HG03025 (cell line): ENCODE results near the gene SCML1.
"Not testable (repeated sequence)": the region's sequence is repeated elsewhere in the genome, so short reads cannot be mapped to it uniquely, and the experiment has no call there.

Experiments used
- ATAC-seq: cut with Tn5 transposase; IDR thresholded peaks from one replicate; pipeline ENCODE4 v1.9.1; 2021; ENCODE audit warnings: mild to moderate bottlenecking, moderate library complexity; ENCODE audit not compliant: unreplicated experiment, low FRiP score

SCML1 gene

DNA sequence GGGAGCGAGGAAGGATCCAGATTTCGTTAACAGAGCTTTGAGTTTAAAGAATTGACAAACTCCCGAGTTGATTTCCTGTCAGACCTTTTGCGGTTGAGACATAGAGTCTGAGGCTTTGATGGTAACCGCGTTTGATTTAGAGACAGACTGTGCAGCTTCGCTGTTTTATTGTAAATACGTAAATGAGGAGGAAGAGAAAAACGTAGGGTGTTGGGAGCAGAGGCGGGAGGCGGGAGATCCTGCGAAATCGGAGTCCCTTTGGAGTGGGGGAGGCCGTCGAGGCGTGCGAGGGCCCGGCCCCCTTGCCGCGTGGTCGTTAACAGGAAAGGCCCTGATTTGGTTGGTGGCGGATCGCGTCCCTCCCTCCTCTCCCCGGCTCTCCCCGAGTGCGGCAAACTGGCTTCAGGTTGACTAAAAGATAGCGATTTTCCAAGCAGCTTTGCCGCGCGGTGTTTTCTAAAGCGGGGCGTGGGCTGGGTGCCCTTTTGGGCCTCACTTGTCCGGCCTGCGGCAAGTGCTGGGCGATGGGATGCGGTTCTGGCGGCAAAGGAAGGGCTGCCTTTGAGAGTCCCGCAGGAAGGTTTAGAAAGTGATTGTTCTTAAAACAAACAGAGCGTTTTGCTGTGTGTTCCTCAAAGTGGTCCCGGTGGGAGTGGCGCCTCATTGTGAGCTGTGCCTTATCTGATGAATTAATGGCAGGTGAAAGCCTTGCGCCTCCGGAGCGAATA is 857 bp downstream of the SCML1 start:
- no peak for ATAC-seq

DNA sequence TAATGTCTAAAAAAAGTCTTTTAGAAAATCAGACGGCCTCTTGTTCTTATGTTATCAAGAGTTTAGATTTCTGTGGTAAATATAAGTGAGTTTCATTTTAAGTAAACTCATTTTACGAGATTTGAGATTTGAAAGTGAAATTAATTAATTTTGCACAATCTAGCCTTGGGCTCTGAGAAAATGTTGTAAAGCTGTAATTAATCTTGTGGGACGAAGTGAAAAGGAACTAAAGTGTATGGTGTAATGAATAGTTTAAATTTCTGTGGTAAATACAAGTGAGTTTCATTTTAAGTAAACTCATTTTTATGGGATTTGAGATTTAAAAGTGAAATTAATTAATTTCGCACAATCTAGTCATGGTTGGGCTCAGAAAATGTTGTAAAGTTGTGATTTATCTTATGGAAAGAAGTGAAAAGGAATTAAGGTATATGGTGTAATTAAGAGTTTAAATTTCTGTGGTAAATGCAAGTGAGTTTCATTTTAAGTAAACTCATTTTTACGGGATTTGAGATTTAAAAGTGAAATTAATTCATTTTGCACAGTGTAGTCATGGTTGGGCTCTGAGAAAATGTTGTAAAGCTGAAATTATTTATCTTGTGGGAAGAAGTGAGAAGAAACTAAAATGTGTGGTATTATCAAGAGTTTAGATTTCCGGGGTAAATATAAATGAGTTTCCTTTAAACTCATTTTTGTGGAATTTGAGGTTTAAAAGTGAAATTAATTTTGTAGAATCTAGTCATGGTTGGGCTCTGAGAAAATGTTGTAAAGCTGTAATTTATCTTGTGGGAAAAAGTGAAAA is 1.6 kb downstream of the SCML1 start:
- no peak for ATAC-seq

DNA sequence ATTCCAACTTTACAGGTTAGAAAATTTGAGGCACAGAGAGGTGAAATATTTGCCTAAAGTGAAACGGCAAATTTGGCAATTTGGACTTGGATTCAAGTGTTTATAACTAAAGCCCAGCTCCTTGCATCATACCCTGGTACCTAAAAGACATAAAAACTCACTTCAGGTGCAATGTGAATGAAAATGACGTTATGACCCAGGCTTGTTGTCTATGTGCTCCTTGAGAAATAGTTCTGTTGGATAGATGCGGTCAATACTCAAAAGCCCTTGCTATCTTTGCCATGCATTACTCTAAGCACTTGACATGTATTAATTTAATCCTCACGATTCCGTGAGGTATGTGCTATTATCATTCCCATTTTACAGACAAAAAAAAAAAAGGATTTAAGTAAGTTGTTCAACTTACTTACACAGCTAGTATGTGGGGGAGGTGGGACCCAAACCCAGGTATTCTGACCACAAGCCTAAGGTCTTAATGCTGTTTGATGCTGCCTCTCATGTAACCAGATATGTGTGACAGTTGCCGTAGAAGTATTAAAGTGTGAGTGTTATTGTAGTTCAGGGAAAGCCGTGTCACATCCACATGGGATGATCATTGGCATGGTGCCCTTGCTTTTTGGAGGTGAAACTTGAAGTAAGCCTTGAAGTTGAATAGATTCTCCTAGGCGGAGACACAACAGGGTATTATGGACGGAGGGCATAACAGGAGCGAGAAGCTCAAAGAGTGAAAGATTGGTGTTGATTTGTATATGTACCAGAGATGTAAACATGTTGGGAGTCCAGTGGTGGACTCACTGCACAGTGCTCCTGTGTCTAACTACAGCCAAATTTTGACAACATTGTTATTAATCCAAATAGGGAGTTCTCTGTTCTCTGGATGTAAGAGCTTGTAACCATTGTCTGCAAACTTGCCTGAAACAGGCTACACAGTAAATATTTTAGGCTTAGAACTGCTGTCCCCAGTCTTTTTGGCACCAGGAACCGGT is 3.1 kb downstream of the SCML1 start:
- no peak for ATAC-seq

DNA sequence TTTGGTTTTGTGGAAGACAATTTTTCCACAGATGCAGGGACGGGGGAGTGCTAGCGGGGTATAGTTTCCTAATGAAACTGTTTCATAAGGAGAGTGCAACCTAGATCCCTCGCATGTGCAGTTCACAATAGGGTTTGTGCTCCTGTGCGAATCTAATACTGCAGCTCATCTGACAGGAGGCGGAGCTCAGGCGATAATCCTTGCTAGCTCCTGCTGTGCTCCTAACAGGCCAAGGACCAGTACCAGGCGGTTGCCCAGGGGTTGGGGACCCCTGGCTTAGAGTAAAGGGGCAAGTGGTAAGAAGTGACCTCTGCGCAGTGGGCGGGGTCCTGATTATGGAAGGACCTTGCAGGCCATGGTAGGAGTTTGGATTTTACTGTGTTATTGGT is 3.8 kb downstream of the SCML1 start:
- no peak for ATAC-seq

DNA sequence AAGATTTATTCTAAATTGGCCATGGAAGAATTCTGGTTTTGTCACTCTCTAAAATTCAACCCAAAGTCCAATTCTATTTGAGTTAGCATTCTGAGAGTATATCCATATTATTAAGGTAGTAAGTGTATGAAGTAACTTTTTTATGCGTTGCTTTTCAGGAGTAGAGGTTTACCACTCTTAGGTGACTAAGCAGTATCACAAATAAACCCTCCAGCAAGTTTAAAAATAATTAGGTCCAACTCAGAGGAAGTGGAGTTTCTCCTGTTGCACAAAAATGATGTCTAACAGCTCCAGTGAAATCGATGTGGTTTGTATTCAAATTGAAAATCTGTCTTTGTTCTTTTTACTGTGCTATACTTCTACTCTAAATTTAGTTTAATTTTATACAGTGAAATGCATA is 6.6 kb downstream of the SCML1 start:
- ATAC-seq = no peak

DNA sequence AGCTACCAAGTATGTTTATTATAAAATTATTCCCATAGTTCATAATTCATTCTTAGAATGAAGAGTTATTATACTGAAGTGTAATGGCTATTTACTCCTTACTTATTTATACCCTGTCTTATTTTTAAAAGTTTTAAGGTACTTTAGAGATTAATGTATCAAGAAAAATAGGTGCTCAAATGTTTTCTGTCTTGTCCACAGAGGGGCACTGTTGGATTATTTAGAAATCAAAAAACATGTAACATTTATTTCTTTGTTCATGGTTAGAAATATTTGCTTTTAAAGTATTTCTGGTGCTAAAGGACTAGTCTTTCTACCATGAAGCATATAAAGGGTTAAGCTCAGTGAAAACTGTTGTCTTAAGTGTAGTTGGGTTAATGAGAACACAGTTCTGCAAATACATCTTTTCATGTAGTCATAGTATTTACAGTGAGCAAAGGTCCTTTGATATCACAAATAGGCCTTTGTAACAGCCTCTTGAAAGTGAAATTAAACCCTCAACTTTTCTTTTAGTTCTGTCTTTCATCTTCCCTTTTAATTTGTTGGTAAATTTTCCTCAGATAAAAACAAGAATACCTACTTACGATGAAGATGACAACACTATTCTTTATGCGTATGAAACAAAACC is 7.7 kb downstream of the SCML1 start:
- ATAC-seq = no peak

DNA sequence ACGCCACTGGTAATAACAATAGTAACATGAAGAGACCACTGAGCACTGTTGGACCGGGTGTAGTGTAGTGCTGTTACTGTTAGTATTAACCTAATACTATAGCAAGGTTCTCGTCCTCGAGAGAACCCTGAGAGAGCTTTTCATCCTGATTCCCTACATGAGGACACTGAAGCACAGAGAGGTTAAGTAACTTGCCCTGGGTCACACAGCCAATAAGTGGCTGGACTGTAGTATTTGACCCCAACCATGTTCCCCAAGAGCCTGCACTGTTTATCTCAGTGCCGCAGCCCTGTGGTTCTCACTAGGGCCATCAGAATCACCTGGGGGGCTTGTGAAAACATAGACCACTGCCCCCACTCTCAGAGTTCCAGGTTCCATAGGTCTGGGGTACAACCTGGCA is 10.4 kb downstream of the SCML1 start:
- ATAC-seq = no peak

DNA sequence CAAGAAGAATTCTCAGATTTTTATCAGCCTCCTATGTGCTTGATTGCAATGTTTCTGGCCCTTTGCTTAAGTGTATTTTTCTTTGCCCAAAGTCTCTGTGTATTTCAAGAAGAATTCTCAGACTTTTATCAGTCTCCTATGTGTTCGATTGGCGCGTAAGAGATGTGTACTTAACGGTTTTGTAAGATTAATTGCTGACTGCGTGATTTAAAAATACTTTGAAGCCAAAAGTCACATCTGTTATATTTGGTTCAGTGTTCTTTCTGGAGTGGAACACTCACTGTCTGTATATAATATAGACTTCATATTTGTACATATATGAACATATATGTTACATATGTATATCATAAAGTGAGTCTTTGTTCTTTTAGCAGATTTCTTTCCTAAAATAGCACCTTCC is 11.4 kb downstream of the SCML1 start:
- ATAC-seq = no peak

DNA sequence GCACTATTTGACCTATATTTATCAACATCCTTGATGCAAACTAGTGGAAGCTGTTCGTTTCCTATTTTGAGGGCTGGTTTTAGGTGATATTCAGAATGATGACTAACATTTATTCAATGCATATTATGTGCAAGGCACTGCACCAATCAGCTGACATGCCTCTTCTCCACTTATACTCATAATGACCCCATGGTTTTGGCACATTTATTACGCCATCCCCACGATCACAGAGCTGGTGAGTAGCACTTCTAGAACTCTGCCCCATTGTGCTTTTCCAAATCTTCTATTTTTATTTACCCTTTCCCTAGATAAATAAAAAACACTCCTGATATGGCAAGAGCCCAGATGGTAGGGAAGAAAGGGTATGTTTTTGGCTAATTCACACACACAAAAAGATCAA is 13.1 kb downstream of the SCML1 start:
- ATAC-seq = no peak

DNA sequence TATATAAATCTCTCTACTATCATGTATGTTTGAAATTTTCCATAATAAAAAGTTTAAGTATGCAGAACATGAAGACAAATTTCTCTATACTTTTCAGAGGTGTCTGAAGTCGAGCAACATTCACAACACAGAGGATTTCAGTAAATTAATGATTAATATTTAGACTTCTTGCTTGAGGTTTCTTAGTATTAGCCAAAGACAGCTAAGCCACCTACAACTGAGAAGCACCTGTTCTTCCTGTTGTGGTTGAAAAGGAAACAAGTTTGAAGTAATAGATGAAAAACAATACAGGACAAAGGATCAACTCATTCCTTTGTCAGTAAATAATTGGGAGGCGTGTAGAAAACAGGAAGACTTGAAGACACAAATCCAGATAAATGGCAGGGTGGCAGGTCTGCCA is 21.1 kb downstream of the SCML1 start:
- no peak for ATAC-seq

DNA sequence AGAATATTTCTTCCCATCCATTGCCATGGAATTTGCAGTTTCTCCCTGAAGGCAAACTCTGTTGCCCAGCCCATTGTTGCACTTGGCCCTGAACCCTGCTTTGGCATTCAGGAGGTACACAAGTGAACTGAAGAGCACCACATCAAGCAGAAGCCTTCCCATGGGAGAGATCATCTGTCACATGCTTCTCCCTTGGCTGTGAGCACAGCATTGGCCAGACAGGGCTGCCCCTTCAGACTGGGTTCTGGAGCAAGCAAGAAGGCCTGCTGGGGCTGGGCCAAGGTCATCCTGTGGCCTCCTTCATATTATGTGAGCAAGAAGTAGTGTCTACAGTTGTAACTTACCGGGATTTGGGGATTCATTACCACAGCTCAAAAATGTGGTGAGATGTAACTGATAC is 22.7 kb downstream of the SCML1 start:
- ATAC-seq = no peak

DNA sequence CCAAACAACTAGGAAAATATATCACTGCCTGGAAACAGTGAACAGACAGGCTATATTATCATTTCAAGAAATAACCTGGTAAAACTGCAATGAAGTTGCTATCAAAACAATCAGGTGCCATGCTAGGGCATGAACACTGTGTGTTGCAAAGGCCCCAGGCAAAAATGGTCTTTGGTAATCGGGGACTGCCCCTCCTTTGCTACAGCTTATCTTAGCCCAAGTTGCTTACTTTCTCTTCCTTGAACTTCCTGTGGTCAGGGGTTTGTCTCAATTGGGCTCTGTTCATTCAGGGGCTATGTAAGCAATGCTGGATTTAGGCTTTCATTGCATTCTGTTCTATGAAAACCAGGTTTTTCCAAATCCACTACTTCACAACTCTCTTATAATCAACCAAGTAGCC is 30.4 kb downstream of the SCML1 start:
- no peak for ATAC-seq

DNA sequence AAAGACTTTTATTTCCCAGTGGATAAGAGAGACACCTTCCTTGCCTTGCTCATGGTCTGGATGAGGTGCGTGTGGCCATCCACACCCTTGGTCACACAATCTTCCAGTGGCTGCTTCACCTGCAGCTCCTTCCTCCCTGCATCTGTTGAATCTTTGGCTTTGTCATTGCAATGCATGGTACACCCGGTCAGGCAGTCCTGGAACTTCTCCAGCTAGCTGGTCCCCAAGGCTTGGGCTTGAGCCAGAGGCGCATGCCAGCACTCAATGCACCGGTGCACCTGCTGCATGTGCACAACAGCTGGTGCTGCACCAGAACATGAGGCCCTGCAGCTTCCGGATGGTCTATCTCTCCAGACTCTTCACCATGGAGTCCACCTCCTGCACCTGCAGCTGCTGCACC is 31.7 kb downstream of the SCML1 start:
- ATAC-seq = no peak

DNA sequence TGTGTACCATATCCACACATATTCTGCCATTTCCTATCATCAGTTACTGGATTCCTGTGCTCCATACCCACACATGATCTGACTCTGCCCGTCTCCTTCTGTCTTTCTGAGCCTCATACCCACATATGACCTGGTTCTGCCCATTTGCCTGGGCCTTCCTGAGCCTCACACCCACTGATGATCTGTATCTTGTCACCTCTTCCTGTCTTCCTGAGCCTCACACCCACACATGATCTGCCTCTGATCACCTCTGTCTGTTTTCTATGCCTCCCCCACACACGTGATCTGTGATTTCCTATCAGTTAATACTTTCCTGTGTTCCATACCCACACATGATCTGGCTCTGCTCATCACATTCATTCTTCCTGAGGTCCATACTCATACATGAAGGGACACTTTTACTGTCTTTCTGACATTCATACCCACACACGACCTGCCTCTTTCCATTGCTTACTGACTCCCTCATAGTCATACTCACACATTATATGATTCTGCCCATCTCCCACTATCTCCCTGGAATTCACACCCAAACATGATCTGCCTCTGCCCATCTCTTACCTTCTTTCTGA is 32.5 kb downstream of the SCML1 start:
- no peak for ATAC-seq

DNA sequence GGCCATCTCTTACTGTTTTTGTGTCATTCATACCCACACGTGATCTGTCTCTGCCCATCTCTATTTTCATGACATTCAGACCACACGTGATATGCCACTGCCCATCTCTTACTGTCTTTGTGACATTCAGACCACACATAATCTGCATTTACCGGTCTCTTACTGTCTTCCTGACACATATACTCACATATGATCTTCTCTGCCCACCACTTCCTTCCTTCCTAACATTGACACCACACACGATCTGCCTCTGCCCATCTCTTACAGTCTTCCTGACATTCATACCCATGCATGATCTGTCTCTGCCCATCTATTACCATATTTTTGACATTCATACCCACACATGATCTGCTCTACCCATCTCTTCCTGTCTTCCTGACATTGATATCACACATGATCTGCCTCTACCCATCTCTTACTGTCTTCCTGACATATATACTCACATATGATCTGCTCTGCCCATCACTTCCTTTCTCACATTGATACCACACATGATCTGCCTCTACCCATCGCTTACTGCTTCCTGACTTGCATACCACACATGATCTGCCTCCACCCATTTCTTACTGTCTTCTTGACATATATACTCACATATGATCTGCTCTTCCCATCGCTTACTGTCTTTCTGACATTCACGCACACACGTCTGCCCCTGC is 36.1 kb downstream of the SCML1 start:
- no peak for ATAC-seq

DNA sequence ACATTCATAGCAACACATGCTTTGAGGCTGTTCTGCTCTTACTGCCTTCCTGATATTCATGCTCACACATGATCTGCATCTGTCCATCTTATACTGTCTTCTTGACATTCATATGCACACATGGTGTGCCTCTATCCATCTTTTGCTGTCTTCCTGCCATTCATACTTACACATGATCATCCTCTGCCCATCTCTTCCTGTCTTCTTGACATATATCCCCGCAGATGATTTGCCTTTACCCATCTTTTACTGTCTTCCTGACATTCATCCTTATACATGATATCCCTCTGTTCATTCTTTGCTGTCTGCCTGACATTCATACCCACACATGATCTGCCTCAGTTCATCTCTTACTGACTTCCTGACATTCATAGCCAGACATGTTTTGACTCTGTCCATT is 36.8 kb downstream of the SCML1 start:
- ATAC-seq = no peak

DNA sequence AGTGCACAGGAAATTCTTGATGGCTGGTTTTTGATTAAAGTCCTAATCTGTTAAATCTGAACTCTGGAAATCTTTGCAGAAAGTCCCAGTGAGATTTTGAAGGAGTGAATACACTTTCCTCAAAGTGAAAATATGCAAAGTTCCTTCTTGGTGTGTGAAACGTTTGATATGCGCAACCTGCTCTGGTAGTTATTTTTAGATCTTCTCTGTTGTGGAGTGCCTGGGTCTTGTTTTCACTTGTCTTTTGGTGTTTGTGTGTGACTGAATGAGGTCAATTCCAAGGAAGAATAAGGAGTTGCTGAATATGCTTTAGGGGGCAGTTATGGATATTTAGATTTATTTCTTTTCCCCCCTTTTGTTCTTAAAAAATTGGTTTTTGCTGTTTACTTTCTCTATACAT is 41.7 kb downstream of the SCML1 start:
- no peak for ATAC-seq

DNA sequence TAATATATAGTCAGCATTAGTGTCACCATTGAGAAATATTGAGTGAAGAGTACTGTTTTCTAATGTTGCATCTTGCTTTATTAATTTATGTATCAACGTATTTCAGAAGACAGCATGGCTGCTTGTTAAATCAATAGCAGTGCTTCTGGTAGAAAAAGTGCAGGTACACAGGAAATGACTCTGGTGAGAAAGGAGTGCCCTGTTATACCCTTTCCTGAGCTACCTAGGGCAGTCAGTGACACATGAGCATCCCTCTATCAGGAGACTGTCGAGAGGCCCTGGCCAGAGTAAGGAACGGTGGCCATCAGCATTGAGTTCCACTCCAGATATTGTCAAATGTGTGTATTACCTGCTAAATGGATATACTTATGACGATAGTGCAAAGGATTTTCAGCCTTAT is 42.1 kb downstream of the SCML1 start:
- ATAC-seq = no peak

DNA sequence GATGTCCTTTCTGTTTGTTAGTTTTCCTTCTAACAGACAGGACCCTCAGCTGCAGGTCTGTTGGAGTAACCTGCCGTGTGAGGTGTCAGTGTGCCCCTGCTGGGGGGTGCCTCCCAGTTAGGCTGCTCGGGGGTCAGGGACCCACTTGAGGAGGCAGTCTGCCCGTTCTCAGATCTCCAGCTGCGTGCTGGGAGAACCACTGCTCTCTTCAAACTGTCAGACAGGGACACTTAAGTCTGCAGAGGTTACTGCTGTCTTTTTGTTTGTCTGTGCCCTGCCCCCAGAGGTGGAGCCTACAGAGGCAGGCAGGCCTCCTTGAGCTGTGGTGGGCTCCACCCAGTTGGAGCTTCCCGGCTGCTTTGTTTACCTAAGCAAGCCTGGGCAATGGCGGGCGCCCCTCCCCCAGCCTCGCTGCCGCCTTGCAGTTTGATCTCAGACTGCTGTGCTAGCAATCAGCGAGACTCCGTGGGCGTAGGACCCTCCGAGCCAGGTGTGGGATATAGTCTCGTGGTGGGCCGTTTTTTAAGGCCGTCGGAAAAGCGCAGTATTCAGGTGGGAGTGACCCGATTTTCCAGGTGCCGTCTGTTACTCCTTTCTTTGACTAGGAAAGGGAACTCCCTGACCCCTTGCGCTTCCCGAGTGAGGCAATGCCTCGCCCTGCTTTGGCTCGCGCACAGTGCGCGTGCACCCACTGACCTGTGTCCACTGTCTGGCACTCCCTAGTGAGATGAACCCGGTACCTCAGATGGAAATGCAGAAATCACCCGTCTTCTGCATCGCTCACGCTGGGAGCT is 49.5 kb downstream of the SCML1 start:
- ATAC-seq = not testable (repeated sequence)
